Right lobe of liver (tissue), 4 donors: ENCODE data around the gene SMIM22.

Experiments used
- CTCF ChIP-seq, 4 donors: fragments of 200-600 bp in 3 of 4; fragments of 450-650 bp in 1 of 4; IDR thresholded peaks; one replicate each; pipeline versions ENCODE4 v1.5.1 to v1.8.0; 2016 to 2022; ENCODE audit warnings: antibody characterized with exemption in 4 of 4, mild to moderate bottlenecking in 2 of 4
- POLR2A ChIP-seq: fragments of 450-650 bp; IDR thresholded peaks from one replicate; pipeline ENCODE4 v1.6.1; 2017; ENCODE audit warnings: antibody characterized with exemption, mild to moderate bottlenecking
- donor health status: DM: no; HTN: no; CAD: no.
- donor health status: DM: no; HTN: no; CAD: no.
- donor health status: DM: no; HTN: yes; CAD: no.

- TF ChIP-seq CTCF (IDR thresholded peaks at IDR 0.05) (no peak), POLR2A (no peak)
Measured at GRCh38 chr16:4749700-4750257, 45.4 kb upstream of the SMIM22 start.
